Endothelial cell (in vitro differentiated cells): ENCODE measurements around the gene SMIM44. TPM values are rescaled to one million over a fixed set of nuclear protein-coding genes. Genes with fewer than 3 reads are reported as not detected.
A peak's percentile ranks its signal among the peaks of the same experiment; 100 is the strongest.
"Not testable (repeated sequence)": the region's sequence is repeated elsewhere in the genome, so short reads cannot be mapped to it uniquely, and the experiment has no call there.

Experiments
- DNase-seq: peaks from one replicate; pipeline ENCODE4 v3.0.0; 2021; ENCODE audit warnings: low spot score
- H3K27ac Mint-ChIP-seq: one replicate; pipeline ENCODE4 v1.8.0; 2021; ENCODE audit warnings: mixed read lengths, inconsistent platforms; ENCODE audit not compliant: unreplicated experiment
- H3K27me3 Mint-ChIP-seq: one replicate; pipeline ENCODE4 v1.8.0; 2021; ENCODE audit warnings: mild to moderate bottlenecking, moderate library complexity, mixed read lengths, inconsistent platforms; ENCODE audit not compliant: unreplicated experiment
- H3K36me3 Mint-ChIP-seq: one replicate; pipeline ENCODE4 v1.8.0; 2021; ENCODE audit warnings: mild to moderate bottlenecking, low read depth, mixed read lengths, inconsistent platforms; ENCODE audit not compliant: unreplicated experiment
- H3K4me1 Mint-ChIP-seq: one replicate; pipeline ENCODE4 v1.8.0; 2021; ENCODE audit warnings: mild to moderate bottlenecking, mixed read lengths, inconsistent platforms; ENCODE audit not compliant: unreplicated experiment
- H3K4me3 Mint-ChIP-seq: one replicate; pipeline ENCODE4 v1.8.0; 2021; ENCODE audit warnings: mild to moderate bottlenecking, mixed read lengths, inconsistent platforms; ENCODE audit not compliant: unreplicated experiment
- H3K9me3 Mint-ChIP-seq: one replicate; pipeline ENCODE4 v1.8.0; 2021; ENCODE audit warnings: mixed read lengths, inconsistent platforms; ENCODE audit not compliant: unreplicated experiment
- CTCF ChIP-seq: fragments of 200-600 bp; sonication (generic); IDR thresholded peaks from one replicate; pipeline ENCODE4 v1.5.0; 2021; ENCODE audit warnings: antibody characterized with exemption; ENCODE audit not compliant: unreplicated experiment
- total RNA-seq: library from RNA; stranded (reverse); fragmentation: NEBNext Ultra II Directional; extraction: Animal tissue kit (Norgen Biotek cat#: 25700); gene quantifications from one replicate; pipeline ENCODE4 v1.2.1, GENCODE V29; 2021; ENCODE audit not compliant: unreplicated experiment

The SMIM44 gene
- total RNA-seq, 1 donor from 2014 or later, result not detected

DNA sequence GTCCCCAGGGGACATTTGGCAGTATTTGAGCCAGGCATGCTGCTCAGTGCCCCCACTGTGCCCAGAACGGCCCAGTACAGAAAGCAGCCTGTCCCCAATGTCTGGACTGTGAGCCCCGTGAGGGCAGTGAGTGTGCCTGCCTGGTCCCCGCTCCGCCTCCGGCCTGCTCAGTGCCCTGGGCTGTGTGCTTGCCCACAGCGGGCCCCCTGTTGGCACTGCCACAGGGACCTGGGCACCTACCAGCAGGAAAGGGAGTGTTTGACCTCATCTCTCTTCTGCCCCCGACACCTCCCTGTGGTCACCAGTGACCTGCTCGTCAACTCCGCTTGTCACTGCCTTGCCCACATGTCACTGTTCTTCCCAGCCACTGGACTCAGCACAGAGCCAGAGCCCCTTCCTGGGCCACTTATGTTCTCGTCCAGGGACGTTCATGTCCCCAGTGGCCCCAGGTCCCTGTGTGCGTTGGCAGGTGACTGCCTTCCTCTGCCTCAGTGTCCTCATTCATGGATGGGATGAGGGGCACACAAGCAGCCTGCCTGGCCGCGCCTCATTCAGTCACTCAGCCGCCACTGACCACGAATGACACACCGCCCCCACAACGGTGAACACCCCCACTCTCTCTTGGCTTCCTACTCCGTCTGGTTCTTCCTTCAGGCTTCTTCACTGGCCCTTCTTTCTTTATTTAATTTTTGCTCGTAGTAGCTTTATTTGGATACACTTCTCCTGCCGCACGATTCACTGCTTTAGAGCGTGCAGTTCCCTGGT lies 25.7 kb upstream of the SMIM44 start:
- H3K9me3 Mint-ChIP-seq, result no peaks in the 10 kb centered on the region
- H3K4me3 Mint-ChIP-seq, result peak overlapping the region; percentile 39
- peaks cover 15% of the 10 kb centered on the region for H3K36me3 Mint-ChIP-seq
- H3K4me1 Mint-ChIP-seq, result peaks cover 11% of the 10 kb centered on the region
- peaks cover 14% of the 10 kb centered on the region for H3K27me3 Mint-ChIP-seq
- no peak for TF ChIP-seq CTCF
- no peak for DNase-seq
- H3K27ac Mint-ChIP-seq, result no peak overlapping the region

DNA sequence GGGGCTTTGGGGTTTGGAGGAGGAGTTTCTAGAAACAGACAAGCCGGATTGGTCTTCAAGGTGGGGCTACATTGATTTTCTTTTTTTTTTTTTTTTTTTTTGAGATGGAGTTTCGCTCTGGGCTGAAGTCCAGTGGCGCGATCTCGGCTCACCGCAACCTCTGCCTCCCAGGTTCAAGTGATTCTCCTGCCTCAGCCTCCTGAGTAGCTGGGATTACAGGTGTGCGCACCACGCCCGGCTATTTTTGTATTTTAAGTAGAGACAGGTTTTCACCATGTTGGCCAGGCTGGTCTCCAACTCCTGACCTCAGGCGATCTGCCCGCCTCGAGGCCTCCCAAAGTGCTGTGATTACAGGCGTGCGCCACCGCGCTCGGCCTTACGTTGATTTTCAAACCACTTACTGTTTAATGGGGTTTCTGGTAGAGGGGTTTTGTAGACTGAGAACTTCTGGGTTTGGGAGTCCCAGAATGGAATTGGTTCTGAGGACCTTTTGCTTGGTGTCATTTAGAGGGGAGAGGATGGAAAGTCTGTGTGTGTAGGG lies 24.9 kb upstream of the SMIM44 start:
- not testable (repeated sequence) for H3K27ac Mint-ChIP-seq
- H3K4me1 Mint-ChIP-seq, result peaks cover 11% of the 10 kb centered on the region

DNA sequence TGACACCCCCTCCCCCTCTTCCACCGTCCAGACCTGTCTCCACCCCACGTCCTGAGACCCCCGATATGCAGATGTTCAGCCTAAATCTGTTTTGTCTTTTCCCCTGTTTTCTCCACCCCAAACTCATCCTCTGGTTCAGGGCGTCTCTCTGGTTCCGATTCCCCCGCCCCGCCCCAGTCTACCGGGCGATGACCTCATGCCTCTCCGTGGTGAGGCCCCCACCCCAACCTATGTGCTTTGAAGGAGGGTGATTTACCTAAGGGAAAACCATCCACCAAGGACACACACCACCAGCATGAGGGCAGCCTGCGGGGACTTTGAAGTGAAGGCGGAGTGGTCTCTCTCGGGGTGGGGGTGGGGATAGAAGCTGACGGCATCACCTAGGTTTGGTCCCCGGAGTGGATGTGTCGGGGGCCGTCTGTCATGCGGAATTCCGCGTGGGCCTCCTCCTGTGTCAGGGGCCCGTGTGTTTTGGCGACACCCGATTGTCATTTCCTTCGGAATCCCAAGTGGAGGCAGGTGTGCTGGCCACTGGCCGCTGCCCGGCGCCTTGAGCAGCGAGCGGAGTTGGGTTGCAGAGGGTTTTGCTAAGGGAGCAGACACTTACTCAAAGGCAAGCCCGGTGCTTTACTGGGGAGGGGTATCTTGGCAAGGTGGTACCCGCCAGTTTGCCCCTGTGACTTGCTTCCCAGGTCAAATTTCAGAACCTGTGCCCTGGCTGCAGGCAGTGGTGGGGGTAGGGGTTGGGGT lies 24.3 kb upstream of the SMIM44 start:
- Mint-ChIP-seq H3K27ac (peak overlapping the region; percentile 67), H3K9me3 (no peaks in the 10 kb centered on the region), H3K4me3 (peak overlapping the region; percentile 96), H3K36me3 (peaks cover 15% of the 10 kb centered on the region), H3K4me1 (peaks cover 11% of the 10 kb centered on the region), H3K27me3 (peaks cover 14% of the 10 kb centered on the region)
- TF ChIP-seq CTCF, result no peak
- DNase-seq, result no peak

More for the DNA sequence above, 24.9 kb upstream of the SMIM44 start:
- peaks cover 14% of the 10 kb centered on the region for H3K27me3 Mint-ChIP-seq
- peak overlapping the region; percentile 42 for H3K4me3 Mint-ChIP-seq
- not testable (repeated sequence) for H3K9me3 Mint-ChIP-seq, DNase-seq
- peaks cover 15% of the 10 kb centered on the region for H3K36me3 Mint-ChIP-seq

DNA sequence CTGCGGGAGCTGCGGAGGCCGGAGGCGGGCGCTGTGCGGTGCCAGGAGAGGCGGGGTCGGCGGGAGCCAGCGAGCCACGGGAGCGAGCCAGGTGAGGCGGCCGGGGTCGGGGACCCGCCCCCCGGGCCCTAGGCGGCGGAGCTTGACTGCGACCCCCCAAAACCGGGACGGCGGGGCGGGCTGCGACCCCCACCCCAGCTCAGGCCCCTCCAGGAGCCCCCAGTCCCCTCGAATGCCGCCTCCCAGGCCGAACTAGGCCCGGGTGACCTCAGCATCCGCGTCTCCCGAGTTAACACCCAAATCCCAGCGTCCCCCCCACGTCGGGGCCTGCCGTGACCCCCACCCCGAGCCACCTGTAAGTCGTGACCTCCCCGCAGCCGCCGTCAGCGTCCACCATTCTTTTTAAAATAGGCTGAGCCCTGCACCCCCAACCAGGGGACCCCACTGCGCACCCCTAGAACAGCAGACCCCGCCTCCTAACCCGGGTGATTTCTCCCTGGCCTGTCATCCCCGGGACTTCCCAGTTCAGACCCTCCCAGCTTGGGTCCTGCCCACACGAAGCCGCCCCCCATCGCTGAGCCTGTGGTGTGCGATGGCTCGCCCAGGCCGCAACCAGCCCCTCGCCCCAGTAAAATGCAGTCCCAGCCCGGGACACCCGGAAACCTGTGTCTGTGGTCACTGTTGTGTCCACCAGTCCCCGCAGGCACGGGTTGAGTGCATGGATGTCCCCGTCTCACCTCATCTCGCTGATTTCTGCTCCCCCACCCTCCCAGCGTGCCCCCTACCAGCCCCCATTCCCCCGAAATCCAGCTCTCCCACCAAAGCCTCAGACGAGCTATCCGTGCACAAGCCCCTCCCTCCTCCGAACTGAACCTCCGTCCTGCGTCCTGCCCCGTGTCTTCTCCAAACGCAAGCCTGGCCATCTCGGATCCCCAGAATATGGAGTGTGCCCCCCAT lies 23.4 kb upstream of the SMIM44 start:
- peaks cover 15% of the 10 kb centered on the region for H3K36me3 Mint-ChIP-seq
- DNase-seq, result peak; percentile 23
- peaks cover 14% of the 10 kb centered on the region for H3K27me3 Mint-ChIP-seq
- peak overlapping the region; percentile 96 for H3K4me3 Mint-ChIP-seq
- H3K9me3 Mint-ChIP-seq, result no peaks in the 10 kb centered on the region
- H3K4me1 Mint-ChIP-seq, result peaks cover 11% of the 10 kb centered on the region
- TF ChIP-seq CTCF, result no peak
- peak overlapping the region; percentile 67 for H3K27ac Mint-ChIP-seq
